Measurements from ENCODE around the gene RCOR3.
"Not testable (repeated sequence)": the region's sequence is repeated elsewhere in the genome, so short reads cannot be mapped to it uniquely, and the experiment has no call there.

Gene RCOR3

GRCh38 chr1:211258756-211259637 lies at the start of gene RCOR3:
TSS of gene RCOR3 (plus strand) at chr1:211259366. CDS start at chr1:211259561, 195 bp downstream.
- Mint-ChIP-seq H3K4me1 (ENCODE audit: low read depth) (peaks cover 21% of the 10 kb centered on the region), H3K4me3 (peak within 1 kb of the TSS; percentile 91), H3K36me3 (ENCODE audit: low read depth) (peaks cover 13% of the 10 kb centered on the region), H3K27me3 (no peaks in the 10 kb centered on the region), H3K27ac (peak within 1 kb of the TSS; percentile 97), H3K9me3 (no peaks in the 10 kb centered on the region)

DNA sequence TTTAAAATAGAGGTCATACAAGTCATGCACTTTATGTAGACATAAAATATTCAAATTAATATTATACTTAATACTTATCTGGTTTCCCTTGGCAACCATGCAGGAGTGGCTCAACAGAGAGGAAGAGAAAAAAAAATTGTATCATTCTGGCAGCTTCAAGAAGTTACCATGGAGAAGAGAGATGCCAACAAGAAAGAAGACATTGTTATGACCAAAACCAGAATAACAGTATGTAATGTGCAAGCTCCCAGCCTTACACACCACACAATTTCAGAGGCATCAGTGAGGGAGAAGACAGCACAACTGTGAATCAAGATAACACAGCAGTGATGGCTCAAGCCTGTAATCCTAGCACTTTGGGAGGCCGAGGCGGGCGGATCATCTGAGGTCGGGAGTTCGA lies 49.1 kb upstream of the RCOR3 start:
- H3K4me3 Mint-ChIP-seq, result no peak overlapping the region
- H3K4me1 Mint-ChIP-seq (ENCODE audit: low read depth), result no peaks in the 10 kb centered on the region
- H3K36me3 Mint-ChIP-seq (ENCODE audit: low read depth), result no peaks in the 10 kb centered on the region
- no peak overlapping the region for H3K27ac Mint-ChIP-seq
- peaks cover 8% of the 10 kb centered on the region for H3K9me3 Mint-ChIP-seq
- peaks cover 3% of the 10 kb centered on the region for H3K27me3 Mint-ChIP-seq

GRCh38 chr1:211210965-211211364 lies 48.2 kb upstream of the RCOR3 start:
- H3K27ac Mint-ChIP-seq, result no peak overlapping the region
- H3K9me3 Mint-ChIP-seq, result peaks cover 8% of the 10 kb centered on the region
- H3K4me3 Mint-ChIP-seq, result no peak overlapping the region
- H3K27me3 Mint-ChIP-seq, result no peaks in the 10 kb centered on the region
- H3K4me1 Mint-ChIP-seq (ENCODE audit: low read depth), result no peaks in the 10 kb centered on the region
- H3K36me3 Mint-ChIP-seq (ENCODE audit: low read depth), result no peaks in the 10 kb centered on the region

- Mint-ChIP-seq H3K4me1 (ENCODE audit: low read depth) (no peaks in the 10 kb centered on the region), H3K27ac (no peak overlapping the region)
Observed at GRCh38 chr1:211213702-211214101, 45.5 kb upstream of the RCOR3 start.

DNA sequence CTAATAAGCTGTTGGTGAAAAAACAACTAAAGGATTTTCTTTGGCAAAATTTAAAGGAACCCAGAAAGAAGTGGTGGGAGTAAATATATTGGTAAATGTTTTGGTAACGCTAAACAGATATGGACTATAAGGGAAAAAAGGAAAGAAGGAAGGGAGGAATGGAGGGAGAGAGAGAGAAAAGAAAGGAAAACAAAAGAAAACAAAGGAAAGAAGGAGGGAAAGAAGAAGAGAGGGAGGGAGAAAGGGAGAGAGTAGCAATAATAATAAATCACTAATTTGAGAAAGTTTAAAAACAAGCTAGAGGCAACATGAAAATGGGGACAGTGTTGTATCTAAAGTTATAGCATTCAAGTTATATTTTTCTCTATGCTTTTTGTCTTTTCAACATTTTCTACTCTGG lies 43.6 kb upstream of the RCOR3 start:
- no peak overlapping the region for H3K4me3 Mint-ChIP-seq
- no peak overlapping the region for H3K27ac Mint-ChIP-seq
- H3K36me3 Mint-ChIP-seq (ENCODE audit: low read depth), result no peaks in the 10 kb centered on the region
- peaks cover 5% of the 10 kb centered on the region for H3K27me3 Mint-ChIP-seq
- H3K9me3 Mint-ChIP-seq, result peaks cover 4% of the 10 kb centered on the region
- no peaks in the 10 kb centered on the region for H3K4me1 Mint-ChIP-seq (ENCODE audit: low read depth)

More at GRCh38 chr1:211213702-211214101, 45.5 kb upstream of the RCOR3 start:
- Mint-ChIP-seq H3K36me3 (ENCODE audit: low read depth) (no peaks in the 10 kb centered on the region), H3K27me3 (no peaks in the 10 kb centered on the region), H3K9me3 (no peaks in the 10 kb centered on the region), H3K4me3 (no peak overlapping the region)

DNA sequence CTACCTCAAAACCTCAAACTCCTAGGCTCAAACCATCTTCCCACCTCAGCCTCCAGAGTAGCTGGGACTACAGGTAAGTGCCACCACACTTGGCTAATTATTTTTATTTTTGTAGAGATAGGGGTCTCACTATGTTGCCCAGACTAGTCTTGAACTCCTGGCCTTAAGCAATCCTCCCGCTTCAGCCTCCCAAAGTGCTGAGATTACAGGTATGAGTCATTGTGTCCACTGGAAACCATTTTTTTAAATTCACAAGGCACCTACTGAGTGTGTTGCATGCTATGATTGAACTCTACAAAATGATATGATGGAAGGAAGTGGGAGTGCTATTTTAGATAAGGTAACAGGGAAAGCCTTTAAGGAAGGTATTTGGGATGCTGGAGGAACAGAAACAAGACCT lies 41.8 kb upstream of the RCOR3 start:
- H3K27ac Mint-ChIP-seq, result no peak overlapping the region
- peaks cover 7% of the 10 kb centered on the region for H3K9me3 Mint-ChIP-seq
- no peak overlapping the region for H3K4me3 Mint-ChIP-seq
- H3K4me1 Mint-ChIP-seq (ENCODE audit: low read depth), result no peaks in the 10 kb centered on the region
- H3K27me3 Mint-ChIP-seq, result peaks cover 5% of the 10 kb centered on the region
- no peaks in the 10 kb centered on the region for H3K36me3 Mint-ChIP-seq (ENCODE audit: low read depth)

DNA sequence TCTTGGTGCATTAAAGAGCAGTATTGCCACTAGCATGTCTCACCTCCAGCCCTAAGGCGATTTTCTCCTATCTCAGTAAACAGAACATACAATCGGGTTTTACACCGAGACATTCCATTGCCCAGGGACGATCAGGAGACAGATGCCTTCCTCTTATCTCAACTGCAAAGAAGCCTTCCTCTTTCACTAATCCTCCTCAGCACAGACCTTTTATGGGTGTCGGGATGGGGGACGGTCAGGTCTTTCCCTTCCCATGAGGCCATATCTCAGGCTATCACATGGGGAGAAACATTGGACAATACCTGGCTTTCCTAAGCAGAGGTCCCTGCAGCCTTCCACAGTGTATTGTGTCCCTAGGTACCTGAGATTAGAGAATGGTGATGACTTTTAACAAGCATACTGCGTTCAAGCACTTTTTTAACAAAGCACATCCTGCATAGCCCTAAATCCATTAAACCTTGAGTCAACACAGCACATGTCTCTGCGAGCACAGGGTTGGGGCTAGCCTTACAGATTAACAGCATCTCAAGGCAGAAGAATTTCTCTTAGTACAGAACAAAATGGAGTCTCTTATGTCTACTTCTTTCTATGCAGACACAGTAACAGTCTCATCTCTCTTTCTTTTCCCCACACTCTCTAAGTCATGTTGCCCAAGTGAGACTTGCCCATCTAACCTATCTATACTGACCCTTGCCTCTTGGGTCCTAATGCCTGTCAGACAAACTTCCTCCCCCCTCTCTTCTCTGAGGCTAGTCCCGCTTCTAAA lies 36.5 kb upstream of the RCOR3 start:
- H3K4me3 Mint-ChIP-seq; H3K9me3 Mint-ChIP-seq; H3K4me1 Mint-ChIP-seq (ENCODE audit: low read depth); H3K36me3 Mint-ChIP-seq (ENCODE audit: low read depth); H3K27me3 Mint-ChIP-seq; H3K27ac Mint-ChIP-seq: not testable (repeated sequence)

GRCh38 chr1:211228573-211229364 lies 30.4 kb upstream of the RCOR3 start:
- H3K4me1 Mint-ChIP-seq (ENCODE audit: low read depth), result peaks cover 27% of the 10 kb centered on the region
- H3K27ac Mint-ChIP-seq, result peak overlapping the region; percentile 92
- H3K27me3 Mint-ChIP-seq; H3K36me3 Mint-ChIP-seq (ENCODE audit: low read depth); H3K9me3 Mint-ChIP-seq: not testable (repeated sequence)
- H3K4me3 Mint-ChIP-seq, result peak overlapping the region; percentile 74

DNA sequence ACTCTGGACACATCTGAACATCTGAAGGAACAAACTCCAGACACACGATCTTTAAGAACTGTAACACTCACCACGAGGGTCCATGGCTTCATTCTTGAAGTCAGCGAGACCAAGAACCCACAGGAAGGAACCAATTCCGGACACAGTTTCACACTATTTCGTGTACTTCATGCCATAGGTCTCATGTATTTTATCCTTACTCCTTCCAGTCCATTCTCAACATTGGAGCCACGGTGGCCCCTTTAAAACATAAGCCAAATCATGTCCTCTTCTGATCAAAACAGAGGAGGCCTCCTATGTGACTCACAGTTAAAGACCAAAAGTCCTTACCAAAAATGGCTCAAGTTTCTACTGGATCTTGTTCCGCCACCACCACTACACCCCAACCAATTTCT lies 29.8 kb upstream of the RCOR3 start:
- Mint-ChIP-seq H3K27ac (peak overlapping the region; percentile 92), H3K36me3 (ENCODE audit: low read depth) (no peaks in the 10 kb centered on the region), H3K4me3 (peak overlapping the region; percentile 74), H3K4me1 (ENCODE audit: low read depth) (peaks cover 27% of the 10 kb centered on the region), H3K27me3 (no peaks in the 10 kb centered on the region), H3K9me3 (no peaks in the 10 kb centered on the region)

GRCh38 chr1:211231873-211232272 lies 27.3 kb upstream of the RCOR3 start:
- Mint-ChIP-seq H3K36me3 (ENCODE audit: low read depth) (no peaks in the 10 kb centered on the region), H3K4me3 (no peak overlapping the region), H3K27ac (no peak overlapping the region), H3K4me1 (ENCODE audit: low read depth) (peaks cover 27% of the 10 kb centered on the region), H3K27me3 (no peaks in the 10 kb centered on the region), H3K9me3 (no peaks in the 10 kb centered on the region)

GRCh38 chr1:211236633-211237320 lies 22.4 kb upstream of the RCOR3 start:
- H3K36me3 Mint-ChIP-seq (ENCODE audit: low read depth), result no peaks in the 10 kb centered on the region
- H3K4me1 Mint-ChIP-seq (ENCODE audit: low read depth), result no peaks in the 10 kb centered on the region

DNA sequence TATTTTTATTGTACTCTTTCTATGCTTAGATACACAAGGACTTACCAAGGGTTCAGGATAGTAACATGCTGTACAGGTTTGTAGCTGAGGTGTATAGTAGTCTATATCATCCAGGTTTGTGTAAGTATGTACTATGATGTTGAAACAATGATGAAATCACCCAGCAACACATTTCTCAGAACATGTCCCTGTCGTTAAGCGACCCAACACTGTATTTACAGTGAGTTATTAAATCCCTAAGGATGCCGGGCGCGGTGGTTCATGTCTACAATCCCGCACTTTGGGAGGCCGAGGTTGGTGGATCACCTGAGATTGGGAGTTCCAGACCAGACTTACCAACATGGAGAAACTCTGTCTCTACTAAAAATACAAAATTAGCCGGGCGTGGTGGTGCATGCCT lies 21.6 kb upstream of the RCOR3 start:
- Mint-ChIP-seq H3K4me1 (ENCODE audit: low read depth) (no peaks in the 10 kb centered on the region), H3K36me3 (ENCODE audit: low read depth) (no peaks in the 10 kb centered on the region), H3K9me3 (no peaks in the 10 kb centered on the region), H3K4me3 (no peak overlapping the region), H3K27ac (no peak overlapping the region), H3K27me3 (no peaks in the 10 kb centered on the region)

More at GRCh38 chr1:211236633-211237320, 22.4 kb upstream of the RCOR3 start:
- Mint-ChIP-seq H3K9me3 (no peaks in the 10 kb centered on the region), H3K27me3 (no peaks in the 10 kb centered on the region), H3K4me3 (no peak overlapping the region), H3K27ac (no peak overlapping the region)

- H3K27me3 Mint-ChIP-seq; H3K9me3 Mint-ChIP-seq; H3K4me3 Mint-ChIP-seq; H3K36me3 Mint-ChIP-seq (ENCODE audit: low read depth); H3K4me1 Mint-ChIP-seq (ENCODE audit: low read depth); H3K27ac Mint-ChIP-seq: not testable (repeated sequence)
Observed at GRCh38 chr1:211240567-211240966, 18.6 kb upstream of the RCOR3 start.

- Mint-ChIP-seq H3K4me3 (no peak overlapping the region), H3K4me1 (ENCODE audit: low read depth) (no peaks in the 10 kb centered on the region), H3K27me3 (peaks cover 4% of the 10 kb centered on the region), H3K36me3 (ENCODE audit: low read depth) (no peaks in the 10 kb centered on the region), H3K9me3 (no peaks in the 10 kb centered on the region), H3K27ac (no peak overlapping the region)
Observed at GRCh38 chr1:211241071-211241470, 18.1 kb upstream of the RCOR3 start.

All from stimulated activated naive CD8-positive, alpha-beta T cell treated with anti-CD3 and anti-CD28 coated beads, Interleukin-15, Interleukin-2, amounts not matched to agents 100 ng/mL and 50 ng/mL, for 24 hours (primary cell).